K562 (cell line): ENCODE measurements around the gene KIF5C. TPM values are rescaled to one million over a fixed set of nuclear protein-coding genes. Genes with fewer than 3 reads are reported as not detected.

Experiments used
- ATAC-seq: fragments of 200-7000 bp; cut with Tn5 transposase; 3 replicates; pipeline ENCODE4 v1.9.1; 2020; ENCODE audit warnings: moderate library complexity
- BruUV-seq: library from RNA; stranded (reverse); fragments of 400-500 nt; replicated peaks from 2 replicates; lab custom pipeline; 2021; lab: Mats Ljungman, UMichigan
- CTCF ChIA-PET: fragments of 300-600 bp; formaldehyde crosslinking; extraction: SDS; loops from one replicate; lab custom pipeline; 2021; ENCODE audit warnings: low intra/inter-chr PET ratio; lab: Yijun Ruan, JAX
- POLR2A ChIA-PET: fragments of 300-600, 350-650 bp; sonication (Branson Sonifier 250); formaldehyde crosslinking; extraction: SDS; loops from one replicate; lab custom pipeline; 2021; ENCODE audit warnings: antibody characterized with exemption, inconsistent platforms; lab: Yijun Ruan, JAX
- DNase-seq, 4 experiments: peaks; one replicate each; pipeline versions ENCODE4 v3.0.0 to v3.0.0-alpha.2; 2011 to 2018; ENCODE audit warnings: low spot score in 3 of 4, mixed read lengths in 3 of 4; ENCODE audit errors: extremely low read depth in 1 of 4
- FAIRE-seq: peaks from 2 replicates; lab custom pipeline; 2011; peaks lifted over from hg19 to GRCh38; lab: Jason Lieb, UNC
- H2AFZ ChIP-seq: 2 replicates; pipeline ENCODE4 v1.6.0; 2011; ENCODE audit warnings: low read depth, low read length, control low read depth, inconsistent platforms
- H3K27ac ChIP-seq: fragments of 200-600 bp; 3 replicates; pipeline ENCODE4 v1.8.0; 2011; ENCODE audit warnings: low read depth, mild to moderate bottlenecking, control low read depth, inconsistent platforms, low read length, moderate library complexity, mixed read lengths; ENCODE audit errors: extremely low read depth
- H3K27me3 ChIP-seq, 2 experiments: fragments of 300-600 bp in 1 of 2; 2 replicates in 1 of 2; 3 replicates in 1 of 2; pipeline versions ENCODE4 v1.6.0 to v1.8.0; 2011; ENCODE audit warnings: inconsistent platforms in 2 of 2, low read length in 2 of 2, mild to moderate bottlenecking in 1 of 2, mixed read lengths in 1 of 2, moderate library complexity in 1 of 2; ENCODE audit not compliant: control insufficient read depth in 2 of 2, insufficient read depth in 2 of 2
- H3K36me3 ChIP-seq: fragments of 300-600 bp; 3 replicates; pipeline ENCODE4 v1.8.0; 2011; ENCODE audit warnings: mild to moderate bottlenecking, low read length, inconsistent platforms; ENCODE audit not compliant: control insufficient read depth, insufficient read depth
- H3K4me1 ChIP-seq, 2 experiments: fragments of 200-600 bp in 1 of 2; replicated peaks in 1 of 2; 2 replicates in 1 of 2; 3 replicates in 1 of 2; pipeline versions ENCODE4 v1.5.1 to v1.8.0; 2011; ENCODE audit warnings: inconsistent platforms in 2 of 2, low read length in 2 of 2, mild to moderate bottlenecking in 1 of 2, mixed read lengths in 1 of 2, moderate library complexity in 1 of 2; ENCODE audit not compliant: control insufficient read depth in 2 of 2, insufficient read depth in 2 of 2
- H3K4me2 ChIP-seq: 2 replicates; pipeline ENCODE4 v1.6.1; 2011; ENCODE audit warnings: low read length, control low read depth, inconsistent platforms, mixed read lengths; ENCODE audit not compliant: insufficient read depth
- H3K4me3 ChIP-seq: fragments of 200-600 bp; sonication (generic), shearing (Covaris generic); 2 replicates; pipeline ENCODE4 v1.5.1; 2016; ENCODE audit warnings: control low read depth, inconsistent platforms
- H3K79me2 ChIP-seq: fragments of 200-600 bp; 3 replicates; pipeline ENCODE4 v1.8.0; 2011; ENCODE audit warnings: low read length, inconsistent platforms; ENCODE audit not compliant: control insufficient read depth, insufficient read depth
- H3K9ac ChIP-seq, 2 experiments: 2 replicates each; pipeline versions ENCODE4 v1.6.0 to v1.6.1; 2011; ENCODE audit warnings: low read depth in 2 of 2, low read length in 2 of 2, control low read depth in 1 of 2, inconsistent platforms in 1 of 2, mild to moderate bottlenecking in 1 of 2, mixed read lengths in 1 of 2; ENCODE audit not compliant: insufficient read depth in 1 of 2
- H3K9me1 ChIP-seq: one replicate; pipeline ENCODE4 v1.6.0; 2011; ENCODE audit warnings: inconsistent platforms, mild to moderate bottlenecking, low read length, moderate library complexity; ENCODE audit not compliant: control insufficient read depth, insufficient read depth
- H3K9me3 ChIP-seq: replicated peaks from 2 replicates; pipeline ENCODE4 v1.5.1; 2011; ENCODE audit warnings: low read depth, low read length, inconsistent platforms; ENCODE audit not compliant: control insufficient read depth, insufficient read depth
- H4K20me1 ChIP-seq: replicated peaks from 2 replicates; pipeline ENCODE4 v1.6.1; 2011; ENCODE audit warnings: low read length, inconsistent platforms, mixed read lengths; ENCODE audit not compliant: control insufficient read depth, insufficient read depth
- ARID2 ChIP-seq: fragments of 450-650 bp; IDR thresholded peaks from 2 replicates; pipeline ENCODE4 v1.6.1; 2017; ENCODE audit warnings: antibody characterized with exemption, mild to moderate bottlenecking
- ARNT ChIP-seq, 2 experiments: fragments of 450-650 bp; IDR thresholded peaks; 2 replicates each; pipeline ENCODE4 v1.6.1; 2016; ENCODE audit warnings: mild to moderate bottlenecking in 1 of 2
- ATF7 ChIP-seq: fragments of 450-650 bp; IDR thresholded peaks from 2 replicates; pipeline ENCODE4 v1.7.1; 2014; ENCODE audit warnings: mild to moderate bottlenecking, moderate library complexity
- BRD9 ChIP-seq: fragments of 450-650 bp; IDR thresholded peaks from 2 replicates; pipeline ENCODE4 v1.6.1; 2018; ENCODE audit warnings: low read depth; ENCODE audit not compliant: partially characterized antibody
- CREB1 ChIP-seq, 2 experiments: sonication (generic) in 1 of 2; formaldehyde crosslinking in 1 of 2; IDR thresholded peaks; 2 replicates each; pipeline versions ENCODE4 v1.6.1 to v1.8.0; 2012 to 2022; ENCODE audit warnings: inconsistent platforms in 1 of 2, mild to moderate bottlenecking in 1 of 2, missing genetic modification reagents in 1 of 2, moderate library complexity in 1 of 2
- CREBBP ChIP-seq: IDR thresholded peaks from one replicate; pipeline ENCODE4 v1.6.1; 2012; ENCODE audit warnings: low read depth, mild to moderate bottlenecking, control low read depth, inconsistent platforms, low read length
- DMBX1 ChIP-seq: fragments of 250-450 bp; sonication (Bioruptor Pico); IDR thresholded peaks from 2 replicates; pipeline ENCODE4 v1.8.0; 2022; ENCODE audit warnings: inconsistent platforms, mild to moderate bottlenecking, moderate library complexity, borderline replicate concordance
- GATAD2B ChIP-seq: fragments of 450-650 bp; IDR thresholded peaks from 2 replicates; pipeline ENCODE4 v1.6.1; 2017; ENCODE audit warnings: mild to moderate bottlenecking, borderline replicate concordance
- KAT7 ChIP-seq: sonication (generic); formaldehyde crosslinking; IDR thresholded peaks from 2 replicates; pipeline ENCODE4 v1.8.0; 2022; ENCODE audit warnings: missing genetic modification reagents, mild to moderate bottlenecking, borderline replicate concordance
- PPARD ChIP-seq: fragments of 250-450 bp; sonication (Bioruptor Pico); IDR thresholded peaks from 2 replicates; pipeline ENCODE4 v1.8.0; 2022; ENCODE audit warnings: inconsistent platforms, mild to moderate bottlenecking, moderate library complexity
- PTRF ChIP-seq: fragments of 450-650 bp; IDR thresholded peaks from 2 replicates; pipeline ENCODE4 v1.6.1; 2016; ENCODE audit warnings: mild to moderate bottlenecking, missing genetic modification characterization, missing compliant biosample characterization
- SRSF7 ChIP-seq: fragments of 200-400 bp; formaldehyde crosslinking; optimal IDR thresholded peaks from 2 replicates; pipeline ENCODE3; 2017; ENCODE audit warnings: mild to moderate bottlenecking, low read depth, low read length
- TSC22D4 ChIP-seq: fragments of 450-650 bp; IDR thresholded peaks from 2 replicates; pipeline ENCODE4 v1.6.1; 2016; ENCODE audit warnings: missing genetic modification characterization, missing biosample characterization, control low read depth
- ZNF41 ChIP-seq: fragments of 250-450 bp; sonication (Bioruptor Pico); conservative IDR thresholded peaks from 2 replicates; pipeline ENCODE4 v1.4.0; 2020; ENCODE audit warnings: mild to moderate bottlenecking
- ZNF639 ChIP-seq, 2 experiments: fragments of 200-800 bp in 1 of 2; sonication (Bioruptor generic) in 1 of 2; sonication (generic) in 1 of 2; formaldehyde crosslinking in 1 of 2; IDR thresholded peaks in 1 of 2; conservative IDR thresholded peaks in 1 of 2; 2 replicates each; pipeline versions ENCODE4 v1.5.0 to v1.6.1; 2016 to 2020; ENCODE audit warnings: missing compliant biosample characterization in 1 of 2, missing genetic modification characterization in 1 of 2, missing genetic modification reagents in 1 of 2
- ZNF717 ChIP-seq: fragments of 250-450 bp; sonication (Bioruptor Pico); IDR thresholded peaks from 2 replicates; pipeline ENCODE4 v1.5.0; 2021
- WGBS: fragments of 100-300 bp; shearing (Covaris generic); methylation state at CpG from one replicate; pipeline ENCODE4 v1.1.6; 2016; ENCODE audit warnings: low coverage, mixed read lengths; ENCODE audit not compliant: insufficient coverage; ENCODE audit errors: missing lambda C conversion rate; 5-methylcytosine and 5-hydroxymethylcytosine counted together
- in situ Hi-C: fragments of 300-500 bp; cut with MboI; formaldehyde crosslinking; loops from 4 replicates; pipeline ENCODE4 v1.15.0; 2018; ENCODE audit warnings: inconsistent platforms, mixed read lengths
- intact Hi-C: fragments of 100-400 bp; cut with micrococcal nuclease; formaldehyde crosslinking; loops from 2 replicates; pipeline ENCODE4 v1.14.2; 2022
- polyA plus RNA-seq, 8 experiments: library from polyadenylated mRNA; depleted of rRNA in 4 of 8; stranded (reverse) in 5 of 8; unstranded in 3 of 8; fragments of >200 nt; fragmentation: Nextera tagmentation in 2 of 8; fragmentation: Illumina TruSeq in 1 of 8; extraction: Ambion mirVana in 2 of 8; extraction: Trizol in 1 of 8; gene quantifications; 2 replicates each; pipeline versions ENCODE4 v1.2.1 to v1.2.3, GENCODE V29; 2011 to 2014; ENCODE audit warnings: inconsistent platforms in 1 of 8, missing spikeins in 1 of 8
- total RNA-seq, 7 experiments: library from RNA; depleted of rRNA in 6 of 7; stranded (reverse); fragments of >200 nt in 6 of 7; fragmentation: Illumina TruSeq in 2 of 7; extraction: Trizol in 2 of 7; gene quantifications; 2 replicates each; pipeline versions ENCODE4 v1.2.1 to v1.2.3, GENCODE V29; 2011 to 2021; ENCODE audit warnings: low replicate concordance in 1 of 7

Gene KIF5C
- total and polyA plus RNA-seq, 9 of the 15 experiments (the other 6 are each of a cell fraction or from before 2014, with no cell fraction given), result 0.01 to 0.09 (median 0.01) TPM; not detected in 6

GRCh38 chr2:148865512-148865911 lies 9.5 kb upstream of the KIF5C start:
- Histone ChIP-seq H3K4me2 (no peak overlapping the region), H3K36me3 (no peaks in the 10 kb centered on the region), H4K20me1 (no peaks in the 10 kb centered on the region), H3K9me3 (no peaks in the 10 kb centered on the region), H3K27ac (no peak overlapping the region), H2AFZ (no peak overlapping the region), H3K79me2 (no peaks in the 10 kb centered on the region), H3K4me3 (no peak overlapping the region), H3K9ac (no peak overlapping the region), H3K27me3 (peaks cover 6 to 11% of the 10 kb centered on the region in 2 experiments; a peak in 3 of 5 replicates), H3K4me1 (no peaks in the 10 kb centered on the region), H3K9me1 (no peaks in the 10 kb centered on the region)
- intact Hi-C loops, result no loop called here
- DNase-seq (no peak), ATAC-seq (no peak), FAIRE-seq (no peak)
- ChIA-PET CTCF (no interaction called here), POLR2A (interaction anchor here (1.5 kb wide), 1 partner anchor 11 kb away, joined by 5 read pairs; no protein-coding TSS in a partner anchor)
- no peak for TF ChIP-seq CREBBP
- TF ChIP-seq ZNF639 (CRISPR knock-in tag; conservative IDR thresholded peaks at IDR 0.05 in 1 of 2, IDR thresholded peaks at IDR 0.05 in 1 of 2), result no peak
- TF ChIP-seq ARID2, result no peak
- TF ChIP-seq TSC22D4, result no peak
- TF ChIP-seq GATAD2B, result no peak
- no peak for TF ChIP-seq PPARD (CRISPR knock-in tag)
- TF ChIP-seq BRD9, result no peak
- TF ChIP-seq PTRF (tag), result no peak
- TF ChIP-seq DMBX1 (CRISPR knock-in tag), result no peak
- no peak for TF ChIP-seq ARNT (IDR thresholded peaks at IDR 0.05)
- no peak for TF ChIP-seq ZNF41 (CRISPR knock-in tag)
- TF ChIP-seq ATF7, result no peak
- TF ChIP-seq ZNF717, result no peak
- no peak for TF ChIP-seq CREB1 (IDR thresholded peaks at IDR 0.05)
- no peak for TF ChIP-seq CREB1 (CRISPR knock-in tag; IDR thresholded peaks at IDR 0.05)
- no peak for TF ChIP-seq SRSF7
- no peak for TF ChIP-seq KAT7
- 1% methylated on average over 5 of the region's 5 CpGs for WGBS
- BruUV-seq, result no TSS peak
- in situ Hi-C loops, result no loop called here
